ENCODE data around the gene ACY1.

Gene ACY1

DNA sequence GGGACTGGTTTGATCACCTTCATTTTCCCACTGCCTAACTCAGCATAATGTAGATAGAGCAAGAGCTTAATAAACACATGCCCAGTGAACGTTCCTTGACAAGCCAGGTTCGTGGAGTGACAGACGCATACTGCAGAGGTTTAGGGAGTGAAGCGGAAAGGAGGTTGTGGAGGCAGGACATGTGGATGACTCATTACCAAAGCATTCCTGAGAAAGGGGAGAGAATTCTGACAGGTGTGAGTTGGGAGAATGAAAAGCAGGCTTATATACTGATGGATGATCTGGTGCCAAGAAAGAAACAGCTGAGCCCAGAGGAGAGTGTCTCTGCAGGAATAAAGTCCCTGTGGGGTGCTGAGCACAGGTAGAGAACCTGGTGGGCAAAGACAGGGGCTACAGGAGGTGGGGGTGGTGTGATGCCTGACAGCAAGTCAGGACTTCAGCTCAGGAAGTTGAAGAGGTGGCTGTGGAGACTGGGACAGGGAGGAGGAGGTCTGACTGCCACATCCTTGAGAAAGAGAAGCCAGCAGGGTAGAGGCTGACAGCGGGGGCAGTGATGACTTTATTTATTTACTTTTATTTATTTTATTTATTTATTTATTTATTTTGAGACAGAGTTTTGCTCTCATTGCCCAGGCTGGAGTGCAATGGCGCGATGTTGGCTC lies 14.7 kb downstream of the ACY1 start:
- TF ChIP-seq, protein P1, sequence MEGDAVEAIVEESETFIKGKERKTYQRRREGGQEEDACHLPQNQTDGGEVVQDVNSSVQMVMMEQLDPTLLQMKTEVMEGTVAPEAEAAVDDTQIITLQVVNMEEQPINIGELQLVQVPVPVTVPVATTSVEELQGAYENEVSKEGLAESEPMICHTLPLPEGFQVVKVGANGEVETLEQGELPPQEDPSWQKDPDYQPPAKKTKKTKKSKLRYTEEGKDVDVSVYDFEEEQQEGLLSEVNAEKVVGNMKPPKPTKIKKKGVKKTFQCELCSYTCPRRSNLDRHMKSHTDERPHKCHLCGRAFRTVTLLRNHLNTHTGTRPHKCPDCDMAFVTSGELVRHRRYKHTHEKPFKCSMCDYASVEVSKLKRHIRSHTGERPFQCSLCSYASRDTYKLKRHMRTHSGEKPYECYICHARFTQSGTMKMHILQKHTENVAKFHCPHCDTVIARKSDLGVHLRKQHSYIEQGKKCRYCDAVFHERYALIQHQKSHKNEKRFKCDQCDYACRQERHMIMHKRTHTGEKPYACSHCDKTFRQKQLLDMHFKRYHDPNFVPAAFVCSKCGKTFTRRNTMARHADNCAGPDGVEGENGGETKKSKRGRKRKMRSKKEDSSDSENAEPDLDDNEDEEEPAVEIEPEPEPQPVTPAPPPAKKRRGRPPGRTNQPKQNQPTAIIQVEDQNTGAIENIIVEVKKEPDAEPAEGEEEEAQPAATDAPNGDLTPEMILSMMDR (IDR thresholded peaks at IDR 0.05; ENCODE audit: low read depth, low read length, poor library complexity, severe bottlenecking), result no peak
- no peak for TF ChIP-seq EZH2phosphoT487 (IDR thresholded peaks at IDR 0.05; ENCODE audit: borderline replicate concordance, low read length)
- H3F3A ChIP-seq (ENCODE audit: control insufficient read depth, insufficient read depth), result peaks cover 21% of the 10 kb centered on the region
- H3K27ac ChIP-seq (ENCODE audit: low read depth, low read length), result no peak overlapping the region
- no peak overlapping the region for H3K4me3 ChIP-seq (ENCODE audit: low read length)
- peaks cover 24% of the 10 kb centered on the region for H3K79me2 ChIP-seq (ENCODE audit: control insufficient read depth, low read length)
- H3K9me3 ChIP-seq (ENCODE audit: control insufficient read depth, insufficient read depth, low read length), result no peaks in the 10 kb centered on the region
- peaks cover 10% of the 10 kb centered on the region for H3K27me3 ChIP-seq (ENCODE audit: control insufficient read depth, low read length)
- H3K9me2 ChIP-seq (replicated peaks; ENCODE audit: control insufficient read depth, low read length), result no peaks in the 10 kb centered on the region
- H3K4me2 ChIP-seq (ENCODE audit: low read length), result no peak overlapping the region
- peaks cover 25% of the 10 kb centered on the region for H3K36me3 ChIP-seq (ENCODE audit: control insufficient read depth, low read length)
- H3K4me1 ChIP-seq (ENCODE audit: control insufficient read depth, low read length), result peaks cover 31% of the 10 kb centered on the region
- H4K20me1 ChIP-seq (ENCODE audit: control insufficient read depth, insufficient read depth, low read depth, low read length), result peaks cover 5% of the 10 kb centered on the region; the same call in 1 of the 2 replicates

DNA sequence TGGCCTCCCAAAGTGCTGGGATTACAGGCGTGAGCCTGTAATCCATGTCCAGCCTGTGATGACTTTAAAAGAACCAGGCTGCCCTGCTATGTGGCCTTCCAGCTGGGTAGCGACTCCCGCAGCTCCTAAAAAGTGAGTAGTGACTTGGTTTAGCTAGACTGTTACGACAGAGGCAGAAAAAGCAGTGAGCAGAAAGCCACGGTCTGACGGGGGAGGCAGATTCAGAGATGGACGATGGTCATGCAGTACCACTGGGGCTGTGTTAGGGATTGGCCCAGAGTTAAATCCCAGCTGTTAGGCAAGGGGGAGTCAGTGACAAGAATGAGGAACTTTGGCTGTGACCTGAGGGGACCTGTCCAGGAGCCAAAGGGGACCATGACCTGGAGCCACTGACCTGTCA lies 15.4 kb downstream of the ACY1 start:
- H3K27ac ChIP-seq (ENCODE audit: low read depth, low read length), result no peak overlapping the region

DNA sequence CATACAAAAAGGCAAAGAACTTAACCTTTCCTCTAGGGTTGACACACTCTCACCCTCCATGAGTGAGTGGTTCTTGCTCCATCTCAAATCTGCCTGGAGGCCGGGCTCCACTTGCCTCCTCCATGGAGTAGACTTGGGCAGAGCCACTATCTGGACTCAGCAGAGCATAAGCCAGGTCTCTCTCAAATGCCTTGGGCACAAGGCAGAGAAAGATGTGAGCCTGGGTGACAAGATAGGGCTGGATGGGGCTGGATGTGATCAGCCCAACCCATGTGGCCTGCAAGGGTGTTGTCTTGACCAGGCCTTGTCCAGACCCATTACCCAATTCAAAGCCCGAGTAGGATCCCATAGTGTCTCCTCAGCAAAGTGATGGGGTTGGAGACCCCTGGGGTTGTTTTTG lies 16.5 kb downstream of the ACY1 start:
- peaks cover 7% of the 10 kb centered on the region for H3F3A ChIP-seq (ENCODE audit: control insufficient read depth, insufficient read depth)
- 0 out of 2 replicates have a peak, but pooled peaks cover under 1% of the 10 kb centered on the region for H4K20me1 ChIP-seq (ENCODE audit: control insufficient read depth, insufficient read depth, low read depth, low read length)
- peaks cover 9% of the 10 kb centered on the region for H3K79me2 ChIP-seq (ENCODE audit: control insufficient read depth, low read length)
- no peak overlapping the region for H3K4me2 ChIP-seq (ENCODE audit: low read length)
- H3K36me3 ChIP-seq (ENCODE audit: control insufficient read depth, low read length), result peaks cover 8% of the 10 kb centered on the region
- TF ChIP-seq EZH2phosphoT487 (IDR thresholded peaks at IDR 0.05; ENCODE audit: borderline replicate concordance, low read length), result no peak
- TF ChIP-seq, protein P1 (IDR thresholded peaks at IDR 0.05; ENCODE audit: low read depth, low read length, poor library complexity, severe bottlenecking), result no peak
- peaks cover 10% of the 10 kb centered on the region for H3K27me3 ChIP-seq (ENCODE audit: control insufficient read depth, low read length)
- H3K9me3 ChIP-seq (ENCODE audit: control insufficient read depth, insufficient read depth, low read length), result no peaks in the 10 kb centered on the region
- H3K27ac ChIP-seq (ENCODE audit: low read depth, low read length), result no peak overlapping the region
- H3K4me3 ChIP-seq (ENCODE audit: low read length), result no peak overlapping the region
- peaks cover 15% of the 10 kb centered on the region for H3K4me1 ChIP-seq (ENCODE audit: control insufficient read depth, low read length)
- H3K9me2 ChIP-seq (replicated peaks; ENCODE audit: control insufficient read depth, low read length), result no peaks in the 10 kb centered on the region

More for the DNA sequence above, 15.4 kb downstream of the ACY1 start:
- TF ChIP-seq EZH2phosphoT487 (IDR thresholded peaks at IDR 0.05; ENCODE audit: borderline replicate concordance, low read length), result no peak
- TF ChIP-seq, protein P1 (IDR thresholded peaks at IDR 0.05; ENCODE audit: low read depth, low read length, poor library complexity, severe bottlenecking), result no peak
- peaks cover 10% of the 10 kb centered on the region for H3K27me3 ChIP-seq (ENCODE audit: control insufficient read depth, low read length)
- H3K4me1 ChIP-seq (ENCODE audit: control insufficient read depth, low read length), result peaks cover 26% of the 10 kb centered on the region
- H3K36me3 ChIP-seq (ENCODE audit: control insufficient read depth, low read length), result peaks cover 19% of the 10 kb centered on the region
- peaks cover 5% of the 10 kb centered on the region; the same call in 1 of the 2 replicates for H4K20me1 ChIP-seq (ENCODE audit: control insufficient read depth, insufficient read depth, low read depth, low read length)
- peaks cover 17% of the 10 kb centered on the region for H3F3A ChIP-seq (ENCODE audit: control insufficient read depth, insufficient read depth)
- H3K9me3 ChIP-seq (ENCODE audit: control insufficient read depth, insufficient read depth, low read length), result no peaks in the 10 kb centered on the region
- peaks cover 20% of the 10 kb centered on the region for H3K79me2 ChIP-seq (ENCODE audit: control insufficient read depth, low read length)
- H3K4me2 ChIP-seq (ENCODE audit: low read length), result no peak overlapping the region
- H3K4me3 ChIP-seq (ENCODE audit: low read length), result no peak overlapping the region
- no peaks in the 10 kb centered on the region for H3K9me2 ChIP-seq (replicated peaks; ENCODE audit: control insufficient read depth, low read length)
